ENCODE data around the gene RARRES1.

- TF ChIP-seq CTCF (conservative IDR thresholded peaks at IDR 0.05) (peak; percentile 93), ZFX (IDR thresholded peaks at IDR 0.05) (no peak)
Observed at GRCh38 chr3:158727206-158728060, 4.8 kb downstream of the RARRES1 start.
